Endothelial cell of umbilical vein (primary cell): ENCODE data around the gene PPIL1.

Experiments used
- FOS ChIP-seq: IDR thresholded peaks from 2 replicates; pipeline ENCODE4 v1.6.1; 2011; ENCODE audit warnings: mild to moderate bottlenecking, low read length, moderate library complexity, borderline replicate concordance; ENCODE audit not compliant: insufficient read depth
- GATA2 ChIP-seq: IDR thresholded peaks from 2 replicates; pipeline ENCODE4 v1.7.0; 2011; ENCODE audit warnings: low read depth, mild to moderate bottlenecking, moderate library complexity, mixed read lengths, low read length; ENCODE audit not compliant: insufficient read length, insufficient read depth
- JUN ChIP-seq: IDR thresholded peaks from 2 replicates; pipeline ENCODE4 v1.6.1; 2011; ENCODE audit warnings: borderline replicate concordance, low read depth; ENCODE audit not compliant: insufficient read length, insufficient read depth
- MYC ChIP-seq: IDR thresholded peaks from one replicate; pipeline ENCODE4 v1.6.1; 2011; ENCODE audit warnings: mild to moderate bottlenecking, low read depth, low read length
- POLR2A ChIP-seq: IDR thresholded peaks from 2 replicates; pipeline ENCODE4 v1.6.1; 2012; ENCODE audit warnings: low read depth, mild to moderate bottlenecking, control low read depth, low read length
- POLR2AphosphoS5 ChIP-seq: IDR thresholded peaks from 2 replicates; pipeline ENCODE4 v1.6.1; 2012; ENCODE audit warnings: low read depth, mild to moderate bottlenecking, control low read depth, low read length, moderate library complexity; ENCODE audit not compliant: insufficient read depth
- TF ChIP-seq, protein P1 (sequence below), 2 donors: IDR thresholded peaks; 1 replicate in 1 of 2; 2 replicates in 1 of 2; pipeline ENCODE4 v1.5.1; 2011; ENCODE audit warnings: low read length in 2 of 2, mild to moderate bottlenecking in 2 of 2, moderate library complexity in 2 of 2, control low read depth in 1 of 2, inconsistent platforms in 1 of 2, low read depth in 1 of 2; ENCODE audit not compliant: insufficient read depth in 1 of 2; ENCODE audit errors: extremely low read depth in 1 of 2
- TF ChIP-seq, protein P2 (sequence below): IDR thresholded peaks from 2 replicates; pipeline ENCODE4 v1.6.1; 2011; ENCODE audit not compliant: insufficient read depth, insufficient read length

DNA sequence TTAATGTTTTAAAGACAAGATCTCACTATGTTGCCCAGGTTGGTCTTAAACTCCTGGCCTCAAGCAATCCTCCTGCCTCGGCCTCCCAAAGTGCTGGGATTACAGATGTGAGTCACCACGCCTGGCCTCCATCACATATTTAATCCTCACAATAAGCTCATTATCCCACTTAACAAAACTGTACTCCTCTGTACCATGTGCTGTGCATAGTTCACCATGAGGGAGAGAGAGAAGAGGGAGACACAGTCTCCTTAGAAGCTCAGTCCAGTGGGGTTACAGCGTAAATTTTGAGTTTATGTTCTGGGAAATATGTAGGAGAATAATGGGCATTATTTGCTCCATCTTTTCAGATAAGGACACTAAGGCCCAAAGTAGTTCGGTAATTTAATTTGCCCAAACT is 27.5 kb downstream of the PPIL1 start:
- TF ChIP-seq, protein P1, sequence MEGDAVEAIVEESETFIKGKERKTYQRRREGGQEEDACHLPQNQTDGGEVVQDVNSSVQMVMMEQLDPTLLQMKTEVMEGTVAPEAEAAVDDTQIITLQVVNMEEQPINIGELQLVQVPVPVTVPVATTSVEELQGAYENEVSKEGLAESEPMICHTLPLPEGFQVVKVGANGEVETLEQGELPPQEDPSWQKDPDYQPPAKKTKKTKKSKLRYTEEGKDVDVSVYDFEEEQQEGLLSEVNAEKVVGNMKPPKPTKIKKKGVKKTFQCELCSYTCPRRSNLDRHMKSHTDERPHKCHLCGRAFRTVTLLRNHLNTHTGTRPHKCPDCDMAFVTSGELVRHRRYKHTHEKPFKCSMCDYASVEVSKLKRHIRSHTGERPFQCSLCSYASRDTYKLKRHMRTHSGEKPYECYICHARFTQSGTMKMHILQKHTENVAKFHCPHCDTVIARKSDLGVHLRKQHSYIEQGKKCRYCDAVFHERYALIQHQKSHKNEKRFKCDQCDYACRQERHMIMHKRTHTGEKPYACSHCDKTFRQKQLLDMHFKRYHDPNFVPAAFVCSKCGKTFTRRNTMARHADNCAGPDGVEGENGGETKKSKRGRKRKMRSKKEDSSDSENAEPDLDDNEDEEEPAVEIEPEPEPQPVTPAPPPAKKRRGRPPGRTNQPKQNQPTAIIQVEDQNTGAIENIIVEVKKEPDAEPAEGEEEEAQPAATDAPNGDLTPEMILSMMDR (IDR thresholded peaks at IDR 0.05; ENCODE audit: extremely low read depth in 1 of 2, insufficient read depth in 1 of 2, low read depth in 1 of 2, low read length in 2 of 2): no peak
- no peak for TF ChIP-seq FOS
- TF ChIP-seq, protein P2, sequence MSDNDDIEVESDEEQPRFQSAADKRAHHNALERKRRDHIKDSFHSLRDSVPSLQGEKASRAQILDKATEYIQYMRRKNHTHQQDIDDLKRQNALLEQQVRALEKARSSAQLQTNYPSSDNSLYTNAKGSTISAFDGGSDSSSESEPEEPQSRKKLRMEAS: no peak
- TF ChIP-seq POLR2A: no peak
- TF ChIP-seq JUN: no peak
- no peak for TF ChIP-seq GATA2
- no peak for TF ChIP-seq POLR2AphosphoS5
- no peak for TF ChIP-seq MYC
